ENCODE data around the gene C3orf22.

Gene C3orf22

GRCh38 chr3:126540342-126540849 lies 18.3 kb downstream of the C3orf22 start:
- H3K4me2 ChIP-seq (ENCODE audit: low read depth, low read length), result no peak overlapping the region
- H3K4me1 ChIP-seq (ENCODE audit: low read length), result no peaks in the 10 kb centered on the region
- H2AFZ ChIP-seq (ENCODE audit: low read length), result no peak overlapping the region

GRCh38 chr3:126539558-126540250 lies 19.0 kb downstream of the C3orf22 start:
- Histone ChIP-seq H2AFZ (ENCODE audit: low read length) (no peak overlapping the region), H3K27ac (ENCODE audit: low read length) (no peak overlapping the region), H3K4me3 (ENCODE audit: low read length) (no peak overlapping the region), H4K20me1 (ENCODE audit: insufficient read depth, low read length) (no peaks in the 10 kb centered on the region), H3K79me2 (ENCODE audit: low read length) (no peaks in the 10 kb centered on the region), H3K9me2 (replicated peaks; ENCODE audit: insufficient read depth, low read length) (no peaks in the 10 kb centered on the region), H3K4me1 (ENCODE audit: low read length) (no peaks in the 10 kb centered on the region), H3K4me2 (ENCODE audit: low read depth, low read length) (no peak overlapping the region), H3F3A (ENCODE audit: insufficient read depth, low read length) (no peaks in the 10 kb centered on the region), H3K27me3 (replicated peaks; ENCODE audit: insufficient read depth, low read length) (peaks cover 32% of the 10 kb centered on the region), H3K9me3 (replicated peaks; ENCODE audit: insufficient read depth, low read length) (no peaks in the 10 kb centered on the region), H3K9ac (ENCODE audit: low read length) (no peak overlapping the region), H3K36me3 (replicated peaks; ENCODE audit: insufficient read depth, low read length) (no peaks in the 10 kb centered on the region)
- DNase-seq, result no peak
- no peak for TF ChIP-seq EZH2 (optimal IDR thresholded peaks at IDR 0.05; ENCODE audit: low read depth, low read length)
- TF ChIP-seq CTCF (IDR thresholded peaks at IDR 0.05; ENCODE audit: low read length), result no peak
- no peak for TF ChIP-seq EZH2phosphoT487 (IDR thresholded peaks at IDR 0.05; ENCODE audit: low read length)

More at GRCh38 chr3:126540342-126540849, 18.3 kb downstream of the C3orf22 start:
- H3K79me2 ChIP-seq (ENCODE audit: low read length), result no peaks in the 10 kb centered on the region
- H4K20me1 ChIP-seq (ENCODE audit: insufficient read depth, low read length), result no peaks in the 10 kb centered on the region
- H3K9me3 ChIP-seq (replicated peaks; ENCODE audit: insufficient read depth, low read length), result no peaks in the 10 kb centered on the region
- H3K9me2 ChIP-seq (replicated peaks; ENCODE audit: insufficient read depth, low read length), result no peaks in the 10 kb centered on the region
- TF ChIP-seq EZH2 (optimal IDR thresholded peaks at IDR 0.05; ENCODE audit: low read depth, low read length) (no peak), EZH2phosphoT487 (IDR thresholded peaks at IDR 0.05; ENCODE audit: low read length) (no peak), CTCF (IDR thresholded peaks at IDR 0.05; ENCODE audit: low read length) (no peak)
- no peak overlapping the region for H3K4me3 ChIP-seq (ENCODE audit: low read length)
- peaks cover 25% of the 10 kb centered on the region for H3K27me3 ChIP-seq (replicated peaks; ENCODE audit: insufficient read depth, low read length)
- no peaks in the 10 kb centered on the region for H3K36me3 ChIP-seq (replicated peaks; ENCODE audit: insufficient read depth, low read length)
- H3F3A ChIP-seq (ENCODE audit: insufficient read depth, low read length), result no peaks in the 10 kb centered on the region
- H3K9ac ChIP-seq (ENCODE audit: low read length), result no peak overlapping the region
- no peak overlapping the region for H3K27ac ChIP-seq (ENCODE audit: low read length)
- no peak for DNase-seq

GRCh38 chr3:126538966-126539365 lies 19.8 kb downstream of the C3orf22 start:
- H3K4me1 ChIP-seq (ENCODE audit: low read length), result no peaks in the 10 kb centered on the region
- H3K36me3 ChIP-seq (replicated peaks; ENCODE audit: insufficient read depth, low read length), result no peaks in the 10 kb centered on the region
- H3F3A ChIP-seq (ENCODE audit: insufficient read depth, low read length), result no peaks in the 10 kb centered on the region
- H3K4me3 ChIP-seq (ENCODE audit: low read length), result no peak overlapping the region
- H2AFZ ChIP-seq (ENCODE audit: low read length), result no peak overlapping the region
- H4K20me1 ChIP-seq (ENCODE audit: insufficient read depth, low read length), result no peaks in the 10 kb centered on the region
- H3K9me2 ChIP-seq (replicated peaks; ENCODE audit: insufficient read depth, low read length), result no peaks in the 10 kb centered on the region
- no peak for TF ChIP-seq EZH2 (optimal IDR thresholded peaks at IDR 0.05; ENCODE audit: low read depth, low read length)
- TF ChIP-seq EZH2phosphoT487 (IDR thresholded peaks at IDR 0.05; ENCODE audit: low read length), result no peak
- TF ChIP-seq CTCF (IDR thresholded peaks at IDR 0.05; ENCODE audit: low read length), result no peak
- no peak overlapping the region for H3K4me2 ChIP-seq (ENCODE audit: low read depth, low read length)
- H3K27me3 ChIP-seq (replicated peaks; ENCODE audit: insufficient read depth, low read length), result peaks cover 39% of the 10 kb centered on the region
- no peak for DNase-seq
- no peaks in the 10 kb centered on the region for H3K9me3 ChIP-seq (replicated peaks; ENCODE audit: insufficient read depth, low read length)
- no peak overlapping the region for H3K9ac ChIP-seq (ENCODE audit: low read length)
- H3K27ac ChIP-seq (ENCODE audit: low read length), result no peak overlapping the region
- no peaks in the 10 kb centered on the region for H3K79me2 ChIP-seq (ENCODE audit: low read length)
